ENCODE results near the gene RFX3.

GRCh38 chr9:3490957-3491356, 34.8 kb downstream of the RFX3 start:
- TF ChIP-seq CTCF (IDR thresholded peaks at IDR 0.05) (no peak), POLR2AphosphoS5 (IDR thresholded peaks at IDR 0.05; ENCODE audit: insufficient read depth in 1 of 2, low read depth in 1 of 2) (no peak)
